Measurements from ENCODE around the gene RGS2.

The RGS2 gene

DNA sequence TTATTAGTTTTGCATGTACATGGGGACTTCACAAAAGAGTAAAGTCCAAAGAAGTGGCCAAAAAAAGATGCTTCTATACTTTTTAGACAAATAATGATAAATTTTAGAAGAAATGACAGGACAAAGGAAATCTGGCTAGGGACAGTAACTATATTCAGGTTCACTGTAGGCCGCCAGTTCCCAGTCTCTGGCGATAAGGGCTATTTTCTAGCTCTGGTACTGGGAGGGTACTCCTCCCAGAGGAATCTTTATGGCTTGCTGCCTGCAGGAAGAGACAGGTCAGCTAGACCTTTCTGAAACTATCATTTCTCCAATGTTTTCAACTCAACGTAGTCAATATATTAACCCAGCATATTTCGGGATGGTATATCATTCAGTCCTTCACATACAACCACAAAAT, 37.5 kb upstream of the RGS2 start:
- H2AFZ ChIP-seq (ENCODE audit: low read length, unreplicated experiment): no peak overlapping the region
- no peaks in the 10 kb centered on the region for H3K4me1 ChIP-seq (ENCODE audit: control insufficient read depth, insufficient read depth, low read length, unreplicated experiment)
- H3K27ac ChIP-seq (ENCODE audit: low read depth, low read length): no peak overlapping the region
- H3K4me3 ChIP-seq (ENCODE audit: low read depth, low read length): no peak overlapping the region
- no peaks in the 10 kb centered on the region for H3K27me3 ChIP-seq (ENCODE audit: insufficient read depth, low read length)
- no peaks in the 10 kb centered on the region for H3K36me3 ChIP-seq (ENCODE audit: insufficient read depth, low read length)
- H3K79me2 ChIP-seq (ENCODE audit: control insufficient read depth, insufficient read depth, low read length, unreplicated experiment): no peaks in the 10 kb centered on the region

DNA sequence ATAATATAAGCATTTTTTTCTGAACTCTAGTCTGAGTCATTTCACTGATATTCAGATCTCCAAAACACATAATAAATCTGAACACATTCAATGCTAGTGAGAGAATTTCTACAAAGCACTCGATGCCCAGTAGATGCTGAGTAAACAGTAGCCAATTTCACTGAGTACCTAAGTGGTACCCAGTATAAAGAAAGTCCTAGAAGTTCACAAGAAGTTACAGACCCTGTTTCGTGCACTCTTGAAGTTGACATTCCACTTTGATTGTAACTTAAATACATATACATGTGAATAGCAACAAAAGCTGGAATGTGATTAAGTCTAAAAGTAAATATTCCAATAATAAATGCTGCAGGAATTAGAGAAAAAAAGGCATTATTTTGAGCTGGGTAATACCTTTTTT, 33.2 kb upstream of the RGS2 start:
- Histone ChIP-seq H2AFZ (ENCODE audit: low read length, unreplicated experiment) (no peak overlapping the region), H3K4me3 (ENCODE audit: low read depth, low read length) (no peak overlapping the region), H3K27me3 (ENCODE audit: insufficient read depth, low read length) (no peaks in the 10 kb centered on the region), H3K79me2 (ENCODE audit: control insufficient read depth, insufficient read depth, low read length, unreplicated experiment) (no peaks in the 10 kb centered on the region), H3K4me1 (ENCODE audit: control insufficient read depth, insufficient read depth, low read length, unreplicated experiment) (no peaks in the 10 kb centered on the region), H3K27ac (ENCODE audit: low read depth, low read length) (no peak overlapping the region), H3K36me3 (ENCODE audit: insufficient read depth, low read length) (no peaks in the 10 kb centered on the region)

GRCh38 chr1:192776206-192776605, 32.6 kb upstream of the RGS2 start:
- H3K27me3 ChIP-seq (ENCODE audit: insufficient read depth, low read length): no peaks in the 10 kb centered on the region
- no peak overlapping the region for H3K27ac ChIP-seq (ENCODE audit: low read depth, low read length)
- no peak overlapping the region for H3K4me3 ChIP-seq (ENCODE audit: low read depth, low read length)
- H3K4me1 ChIP-seq (ENCODE audit: control insufficient read depth, insufficient read depth, low read length, unreplicated experiment): no peaks in the 10 kb centered on the region
- no peak overlapping the region for H2AFZ ChIP-seq (ENCODE audit: low read length, unreplicated experiment)
- H3K36me3 ChIP-seq (ENCODE audit: insufficient read depth, low read length): no peaks in the 10 kb centered on the region
- H3K79me2 ChIP-seq (ENCODE audit: control insufficient read depth, insufficient read depth, low read length, unreplicated experiment): no peaks in the 10 kb centered on the region

DNA sequence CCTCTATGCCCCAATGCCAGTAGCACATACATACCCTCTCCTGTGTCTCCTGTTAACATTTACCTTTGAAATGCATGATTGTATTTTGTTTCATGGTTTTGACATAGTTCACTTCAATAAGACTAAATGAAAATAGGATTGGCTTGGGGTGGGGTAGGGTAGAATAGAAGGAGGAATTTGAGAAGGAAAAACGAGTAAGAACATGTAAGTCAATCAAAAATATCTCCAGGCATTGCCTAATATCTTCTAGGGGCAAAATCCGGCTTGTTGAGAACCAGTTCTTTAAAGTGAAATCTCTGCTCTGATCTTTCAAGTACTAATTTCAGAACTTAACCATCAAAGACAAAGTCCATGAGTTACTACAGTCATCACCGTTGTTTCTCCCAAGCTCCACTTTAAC, 31.8 kb upstream of the RGS2 start:
- Histone ChIP-seq H3K36me3 (ENCODE audit: insufficient read depth, low read length) (no peaks in the 10 kb centered on the region), H3K79me2 (ENCODE audit: control insufficient read depth, insufficient read depth, low read length, unreplicated experiment) (no peaks in the 10 kb centered on the region), H3K27me3 (ENCODE audit: insufficient read depth, low read length) (no peaks in the 10 kb centered on the region), H3K4me3 (ENCODE audit: low read depth, low read length) (no peak overlapping the region), H3K27ac (ENCODE audit: low read depth, low read length) (no peak overlapping the region), H2AFZ (ENCODE audit: low read length, unreplicated experiment) (no peak overlapping the region), H3K4me1 (ENCODE audit: control insufficient read depth, insufficient read depth, low read length, unreplicated experiment) (no peaks in the 10 kb centered on the region)

- Histone ChIP-seq H3K4me1 (ENCODE audit: control insufficient read depth, insufficient read depth, low read length, unreplicated experiment) (peaks cover 11% of the 10 kb centered on the region), H3K36me3 (ENCODE audit: insufficient read depth, low read length) (no peaks in the 10 kb centered on the region), H2AFZ (ENCODE audit: low read length, unreplicated experiment) (no peak overlapping the region), H3K79me2 (ENCODE audit: control insufficient read depth, insufficient read depth, low read length, unreplicated experiment) (no peaks in the 10 kb centered on the region), H3K4me3 (ENCODE audit: low read depth, low read length) (no peak overlapping the region), H3K27ac (ENCODE audit: low read depth, low read length) (no peak overlapping the region), H3K27me3 (ENCODE audit: insufficient read depth, low read length) (no peaks in the 10 kb centered on the region)
These were observed 25.0 kb upstream of the RGS2 start for GRCh38 chr1:192783791-192784190.

GRCh38 chr1:192784397-192784796, 24.4 kb upstream of the RGS2 start:
- H3K79me2 ChIP-seq (ENCODE audit: control insufficient read depth, insufficient read depth, low read length, unreplicated experiment): no peaks in the 10 kb centered on the region
- no peak overlapping the region for H3K4me3 ChIP-seq (ENCODE audit: low read depth, low read length)
- no peaks in the 10 kb centered on the region for H3K27me3 ChIP-seq (ENCODE audit: insufficient read depth, low read length)
- H3K36me3 ChIP-seq (ENCODE audit: insufficient read depth, low read length): no peaks in the 10 kb centered on the region
- no peak overlapping the region for H2AFZ ChIP-seq (ENCODE audit: low read length, unreplicated experiment)
- H3K27ac ChIP-seq (ENCODE audit: low read depth, low read length): no peak overlapping the region
- peaks cover 13% of the 10 kb centered on the region for H3K4me1 ChIP-seq (ENCODE audit: control insufficient read depth, insufficient read depth, low read length, unreplicated experiment)

GRCh38 chr1:192786576-192786975, 22.3 kb upstream of the RGS2 start:
- Histone ChIP-seq H3K27me3 (ENCODE audit: insufficient read depth, low read length) (no peaks in the 10 kb centered on the region), H3K36me3 (ENCODE audit: insufficient read depth, low read length) (no peaks in the 10 kb centered on the region), H3K79me2 (ENCODE audit: control insufficient read depth, insufficient read depth, low read length, unreplicated experiment) (no peaks in the 10 kb centered on the region), H3K27ac (ENCODE audit: low read depth, low read length) (no peak overlapping the region), H3K4me1 (ENCODE audit: control insufficient read depth, insufficient read depth, low read length, unreplicated experiment) (peaks cover 13% of the 10 kb centered on the region), H3K4me3 (ENCODE audit: low read depth, low read length) (no peak overlapping the region), H2AFZ (ENCODE audit: low read length, unreplicated experiment) (no peak overlapping the region)

GRCh38 chr1:192787914-192788585, 20.8 kb upstream of the RGS2 start:
- H2AFZ ChIP-seq (ENCODE audit: low read length, unreplicated experiment): peak overlapping the region; percentile 89

GRCh38 chr1:192789871-192790270, 19.0 kb upstream of the RGS2 start:
- no peak overlapping the region for H3K27ac ChIP-seq (ENCODE audit: low read depth, low read length)
- no peak overlapping the region for H3K4me3 ChIP-seq (ENCODE audit: low read depth, low read length)
- H3K27me3 ChIP-seq (ENCODE audit: insufficient read depth, low read length): no peaks in the 10 kb centered on the region
- H3K79me2 ChIP-seq (ENCODE audit: control insufficient read depth, insufficient read depth, low read length, unreplicated experiment): no peaks in the 10 kb centered on the region
- no peaks in the 10 kb centered on the region for H3K36me3 ChIP-seq (ENCODE audit: insufficient read depth, low read length)
- no peak overlapping the region for H2AFZ ChIP-seq (ENCODE audit: low read length, unreplicated experiment)
- peaks cover 18% of the 10 kb centered on the region for H3K4me1 ChIP-seq (ENCODE audit: control insufficient read depth, insufficient read depth, low read length, unreplicated experiment)

More at GRCh38 chr1:192787914-192788585, 20.8 kb upstream of the RGS2 start:
- Histone ChIP-seq H3K79me2 (ENCODE audit: control insufficient read depth, insufficient read depth, low read length, unreplicated experiment) (no peaks in the 10 kb centered on the region), H3K27ac (ENCODE audit: low read depth, low read length) (peak overlapping the region; percentile 69), H3K4me3 (ENCODE audit: low read depth, low read length) (peak overlapping the region; percentile 57), H3K36me3 (ENCODE audit: insufficient read depth, low read length) (no peaks in the 10 kb centered on the region), H3K27me3 (ENCODE audit: insufficient read depth, low read length) (no peaks in the 10 kb centered on the region), H3K4me1 (ENCODE audit: control insufficient read depth, insufficient read depth, low read length, unreplicated experiment) (peaks cover 13% of the 10 kb centered on the region)

GRCh38 chr1:192792628-192793027, 16.2 kb upstream of the RGS2 start:
- no peaks in the 10 kb centered on the region for H3K36me3 ChIP-seq (ENCODE audit: insufficient read depth, low read length)
- no peaks in the 10 kb centered on the region for H3K27me3 ChIP-seq (ENCODE audit: insufficient read depth, low read length)
- H2AFZ ChIP-seq (ENCODE audit: low read length, unreplicated experiment): no peak overlapping the region
- H3K79me2 ChIP-seq (ENCODE audit: control insufficient read depth, insufficient read depth, low read length, unreplicated experiment): no peaks in the 10 kb centered on the region
- peaks cover 18% of the 10 kb centered on the region for H3K4me1 ChIP-seq (ENCODE audit: control insufficient read depth, insufficient read depth, low read length, unreplicated experiment)
- H3K27ac ChIP-seq (ENCODE audit: low read depth, low read length): no peak overlapping the region
- H3K4me3 ChIP-seq (ENCODE audit: low read depth, low read length): no peak overlapping the region

GRCh38 chr1:192793983-192794767, 14.7 kb upstream of the RGS2 start:
- Histone ChIP-seq H3K27ac (ENCODE audit: low read depth, low read length) (no peak overlapping the region), H3K36me3 (ENCODE audit: insufficient read depth, low read length) (no peaks in the 10 kb centered on the region), H2AFZ (ENCODE audit: low read length, unreplicated experiment) (no peak overlapping the region), H3K79me2 (ENCODE audit: control insufficient read depth, insufficient read depth, low read length, unreplicated experiment) (no peaks in the 10 kb centered on the region), H3K27me3 (ENCODE audit: insufficient read depth, low read length) (no peaks in the 10 kb centered on the region), H3K4me3 (ENCODE audit: low read depth, low read length) (no peak overlapping the region), H3K4me1 (ENCODE audit: control insufficient read depth, insufficient read depth, low read length, unreplicated experiment) (peaks cover 5% of the 10 kb centered on the region)

All from ACC112 (cell line).